HG02870 (cell line): Measurements from ENCODE around the gene STXBP4.

Experiments used
- ATAC-seq: cut with Tn5 transposase; IDR thresholded peaks from one replicate; pipeline ENCODE4 v1.9.1; 2021; ENCODE audit warnings: mild to moderate bottlenecking, moderate library complexity; ENCODE audit not compliant: unreplicated experiment

STXBP4 gene

DNA sequence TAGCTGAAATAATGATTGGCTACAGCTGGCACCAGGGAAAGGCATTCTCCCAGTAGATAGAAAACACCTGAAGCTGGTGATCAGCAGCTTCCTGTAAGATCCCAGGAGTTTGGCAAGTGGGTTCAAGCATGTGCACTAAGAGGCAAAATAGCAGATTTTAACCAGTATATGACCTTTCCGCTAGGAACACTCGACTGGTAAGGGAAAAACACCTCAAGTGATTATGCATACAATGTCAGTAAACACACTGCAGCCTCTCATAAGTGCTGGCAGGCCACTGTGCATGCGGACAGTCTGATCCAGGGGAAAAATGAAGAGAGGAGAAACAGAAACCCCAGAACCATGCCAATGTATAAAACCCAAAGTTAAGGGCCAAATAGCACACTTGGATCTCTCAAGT, 247.1 kb downstream of the STXBP4 start:
- no peak for ATAC-seq

DNA sequence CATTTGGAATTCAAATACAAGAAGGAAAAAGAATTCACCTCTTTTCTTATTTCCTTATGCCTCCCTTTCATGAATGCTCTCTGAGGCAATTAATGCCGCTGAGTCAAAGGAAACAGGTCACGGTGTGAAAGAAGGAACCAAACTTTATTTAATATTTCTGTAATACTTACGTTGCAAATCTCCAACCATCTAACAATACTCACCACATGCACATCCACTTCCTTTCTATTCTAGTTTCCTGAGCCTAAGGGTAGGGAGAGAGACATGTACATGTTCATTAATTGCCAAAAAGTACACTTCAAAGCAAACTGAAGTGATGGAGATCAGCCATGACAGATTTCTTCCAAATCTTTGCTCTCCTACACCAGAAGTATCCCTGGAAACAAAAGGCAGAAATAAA, 248.3 kb downstream of the STXBP4 start:
- no peak for ATAC-seq

DNA sequence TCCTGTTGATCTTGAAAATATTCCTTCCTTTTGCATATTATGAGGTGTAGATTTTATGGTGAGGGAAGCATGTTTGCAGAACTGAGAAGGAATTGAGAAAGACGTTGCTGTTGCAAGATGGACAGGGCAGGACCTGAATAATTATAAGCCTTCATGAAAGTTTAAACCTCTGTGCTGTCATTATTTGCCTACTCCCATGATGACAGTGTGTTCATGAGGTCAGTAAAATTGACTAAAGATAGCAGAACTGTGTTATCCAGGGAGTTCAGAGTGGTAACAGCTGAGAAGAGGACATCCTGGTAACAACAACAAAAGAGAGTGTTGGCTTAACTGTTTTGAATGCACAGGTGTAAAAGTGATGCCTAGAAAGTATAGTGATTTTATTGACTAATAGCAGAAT, 250.9 kb downstream of the STXBP4 start:
- ATAC-seq: no peak

DNA sequence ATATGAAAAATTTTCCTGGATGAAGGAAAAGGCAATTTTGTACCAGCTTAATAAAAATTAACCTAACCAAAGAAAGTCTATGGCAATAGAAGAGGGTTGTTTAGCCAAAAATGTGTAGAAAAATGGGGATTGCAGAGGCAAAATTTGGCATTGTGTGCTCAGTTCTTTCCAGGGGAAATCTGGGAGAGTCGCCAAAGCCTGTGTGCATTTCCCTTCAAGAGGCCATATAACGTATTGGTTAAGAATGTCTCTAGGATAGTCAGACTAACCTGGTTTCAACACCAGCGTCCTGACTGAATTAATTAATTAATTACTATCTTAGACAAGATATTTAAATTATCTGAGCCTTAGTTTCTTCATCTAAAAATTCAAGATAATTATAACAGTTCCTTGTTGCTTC, 251.4 kb downstream of the STXBP4 start:
- no peak for ATAC-seq
